Ovary (tissue), 1 donor: ENCODE measurements around the gene IGF1R.

Experiments
- EP300 ChIP-seq: sonication (generic); formaldehyde crosslinking; IDR thresholded peaks from one replicate; pipeline ENCODE4 v1.6.1; 2017; ENCODE audit warnings: antibody characterized with exemption
- POLR2A ChIP-seq: fragments of 450-650 bp; IDR thresholded peaks from one replicate; pipeline ENCODE4 v1.6.1; 2017; ENCODE audit warnings: antibody characterized with exemption, mild to moderate bottlenecking, moderate library complexity

DNA sequence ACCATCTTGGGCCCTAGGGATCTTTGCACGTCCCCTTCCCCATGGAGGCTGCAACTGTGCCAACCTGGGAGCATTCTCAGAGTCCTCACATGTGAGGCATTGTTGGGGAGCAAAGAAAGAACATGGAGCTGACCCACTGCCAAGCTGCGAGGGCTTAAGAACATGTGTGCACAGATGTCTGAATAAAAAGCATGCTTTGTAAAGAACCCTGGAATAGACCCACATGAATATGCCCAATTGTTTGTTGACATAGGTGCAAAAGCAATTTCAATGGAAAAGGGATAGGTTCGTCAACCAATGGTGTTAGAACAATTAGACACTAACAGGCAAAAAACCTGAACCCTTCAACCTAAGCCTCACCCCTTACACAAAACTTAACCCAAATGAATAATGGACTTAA is 349.9 kb downstream of the IGF1R start:
- no peak for TF ChIP-seq POLR2A
- TF ChIP-seq EP300, result no peak
